ENCODE results near the gene TMEM63C.

DNA sequence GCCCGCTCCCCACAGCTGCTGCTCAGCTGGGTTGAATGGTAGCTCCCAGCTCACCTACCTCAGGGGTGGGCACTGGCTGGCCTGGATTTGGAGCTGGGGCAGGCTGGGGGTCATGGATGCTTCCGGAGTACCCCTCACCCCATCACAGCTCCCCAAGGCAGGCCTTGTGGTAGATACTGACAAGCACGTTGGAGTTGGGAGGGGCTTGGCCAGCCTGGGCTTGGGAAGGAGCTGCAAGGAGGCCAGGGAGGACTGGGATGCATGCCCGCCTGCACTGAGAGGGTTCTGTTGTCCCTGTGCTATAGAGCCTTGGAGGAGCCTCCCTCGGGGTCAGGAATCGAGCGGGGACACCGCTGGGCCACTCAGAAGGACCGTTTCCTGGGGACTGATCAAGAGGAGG is 14.2 kb downstream of the TMEM63C start:
- TF ChIP-seq, protein P1, sequence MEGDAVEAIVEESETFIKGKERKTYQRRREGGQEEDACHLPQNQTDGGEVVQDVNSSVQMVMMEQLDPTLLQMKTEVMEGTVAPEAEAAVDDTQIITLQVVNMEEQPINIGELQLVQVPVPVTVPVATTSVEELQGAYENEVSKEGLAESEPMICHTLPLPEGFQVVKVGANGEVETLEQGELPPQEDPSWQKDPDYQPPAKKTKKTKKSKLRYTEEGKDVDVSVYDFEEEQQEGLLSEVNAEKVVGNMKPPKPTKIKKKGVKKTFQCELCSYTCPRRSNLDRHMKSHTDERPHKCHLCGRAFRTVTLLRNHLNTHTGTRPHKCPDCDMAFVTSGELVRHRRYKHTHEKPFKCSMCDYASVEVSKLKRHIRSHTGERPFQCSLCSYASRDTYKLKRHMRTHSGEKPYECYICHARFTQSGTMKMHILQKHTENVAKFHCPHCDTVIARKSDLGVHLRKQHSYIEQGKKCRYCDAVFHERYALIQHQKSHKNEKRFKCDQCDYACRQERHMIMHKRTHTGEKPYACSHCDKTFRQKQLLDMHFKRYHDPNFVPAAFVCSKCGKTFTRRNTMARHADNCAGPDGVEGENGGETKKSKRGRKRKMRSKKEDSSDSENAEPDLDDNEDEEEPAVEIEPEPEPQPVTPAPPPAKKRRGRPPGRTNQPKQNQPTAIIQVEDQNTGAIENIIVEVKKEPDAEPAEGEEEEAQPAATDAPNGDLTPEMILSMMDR (conservative IDR thresholded peaks at IDR 0.05; ENCODE audit: low read length): no peak
- TF ChIP-seq EZH2phosphoT487 (IDR thresholded peaks at IDR 0.05; ENCODE audit: borderline replicate concordance): no peak
